GM23248 (cell line): Measurements from ENCODE around the gene PAX7. TPM values are rescaled to one million over a fixed set of nuclear protein-coding genes. Genes with fewer than 3 reads are reported as not detected.

ENCODE experiments used
- DNase-seq: peaks from one replicate; pipeline ENCODE4 v3.0.0-alpha.2; 2015
- H2AFZ ChIP-seq: fragments of 200-600 bp; sonication (generic); 2 replicates; pipeline ENCODE4 v1.6.1; 2016; ENCODE audit warnings: antibody characterized with exemption
- H3F3A ChIP-seq: fragments of 200-600 bp; sonication (generic); 2 replicates; pipeline ENCODE4 v1.6.1; 2016; ENCODE audit warnings: mild to moderate bottlenecking, antibody characterized with exemption, mixed run types; ENCODE audit not compliant: insufficient read depth
- H3K27ac ChIP-seq: fragments of 200-600 bp; sonication (generic); 2 replicates; pipeline ENCODE4 v1.5.1; 2016; ENCODE audit warnings: mild to moderate bottlenecking
- H3K27me3 ChIP-seq: fragments of 200-600 bp; sonication (generic); replicated peaks from 2 replicates; pipeline ENCODE4 v1.6.1; 2016; ENCODE audit warnings: mild to moderate bottlenecking; ENCODE audit not compliant: insufficient read depth
- H3K36me3 ChIP-seq: fragments of 200-600 bp; sonication (generic); 2 replicates; pipeline ENCODE4 v1.6.1; 2016; ENCODE audit warnings: low read depth, mild to moderate bottlenecking
- H3K4me1 ChIP-seq: fragments of 200-600 bp; sonication (generic); 2 replicates; pipeline ENCODE4 v1.6.1; 2016; ENCODE audit warnings: mild to moderate bottlenecking; ENCODE audit not compliant: insufficient read depth
- H3K4me2 ChIP-seq: fragments of 200-600 bp; sonication (generic); one replicate; pipeline ENCODE4 v1.6.1; 2016; ENCODE audit warnings: mild to moderate bottlenecking; ENCODE audit not compliant: unreplicated experiment
- H3K4me3 ChIP-seq: fragments of 200-600 bp; sonication (generic); 2 replicates; pipeline ENCODE4 v1.5.1; 2016; ENCODE audit warnings: mild to moderate bottlenecking
- H3K79me2 ChIP-seq: fragments of 200-600 bp; sonication (generic); 2 replicates; pipeline ENCODE4 v1.6.1; 2016; ENCODE audit warnings: mild to moderate bottlenecking; ENCODE audit not compliant: insufficient read depth
- H3K9ac ChIP-seq: fragments of 200-600 bp; sonication (generic); 2 replicates; pipeline ENCODE4 v1.6.1; 2016; ENCODE audit warnings: mild to moderate bottlenecking
- H3K9me2 ChIP-seq: fragments of 200-600 bp; sonication (generic); 2 replicates; pipeline ENCODE4 v1.6.1; 2016; ENCODE audit warnings: mixed run types, mild to moderate bottlenecking, moderate library complexity; ENCODE audit not compliant: insufficient read depth
- H3K9me3 ChIP-seq: fragments of 200-600 bp; sonication (generic); one replicate; pipeline ENCODE4 v1.6.1; 2017; ENCODE audit warnings: low read depth
- H4K20me1 ChIP-seq: fragments of 200-600 bp; sonication (generic); 2 replicates; pipeline ENCODE4 v1.6.0; 2016; ENCODE audit not compliant: insufficient read depth
- EZH2 ChIP-seq: fragments of 200-600 bp; sonication (generic); IDR thresholded peaks from 2 replicates; pipeline ENCODE4 v1.6.1; 2018; ENCODE audit warnings: antibody characterized with exemption, mild to moderate bottlenecking; ENCODE audit not compliant: insufficient read depth, poor library complexity, severe bottlenecking
- EZH2phosphoT487 ChIP-seq: fragments of 200-600 bp; sonication (generic); IDR thresholded peaks from 2 replicates; pipeline ENCODE4 v1.6.1; 2018; ENCODE audit warnings: antibody characterized with exemption, moderate library complexity, mild to moderate bottlenecking, low read depth; ENCODE audit not compliant: insufficient read depth
- WGBS, 2 experiments: methylation state at CpG; one replicate each; pipeline ENCODE4 v1.1.6; 2015 to 2017; ENCODE audit warnings: low lambda C conversion rate in 2 of 2, low coverage in 1 of 2; ENCODE audit errors: missing lambda C conversion rate in 2 of 2; 5-methylcytosine and 5-hydroxymethylcytosine counted together
- in situ Hi-C: fragments of 300-500 bp; cut with MboI; formaldehyde crosslinking; loops from 2 replicates; pipeline ENCODE4 v1.15.0; 2020
- polyA plus RNA-seq: library from polyadenylated mRNA; unstranded; fragments of >200 nt; fragmentation: Nextera tagmentation; extraction: Ambion mirVana; gene quantifications from 2 replicates; pipeline ENCODE4 v1.2.1, GENCODE V29; 2016
- total RNA-seq: library from RNA; depleted of rRNA; stranded (reverse); fragments of >200 nt; shearing (Covaris generic); gene quantifications from 2 replicates; pipeline ENCODE4 v1.2.3, GENCODE V29; 2014

The PAX7 gene
- total and polyA plus RNA-seq, 2 experiments from 2014 or later, result not detected

DNA sequence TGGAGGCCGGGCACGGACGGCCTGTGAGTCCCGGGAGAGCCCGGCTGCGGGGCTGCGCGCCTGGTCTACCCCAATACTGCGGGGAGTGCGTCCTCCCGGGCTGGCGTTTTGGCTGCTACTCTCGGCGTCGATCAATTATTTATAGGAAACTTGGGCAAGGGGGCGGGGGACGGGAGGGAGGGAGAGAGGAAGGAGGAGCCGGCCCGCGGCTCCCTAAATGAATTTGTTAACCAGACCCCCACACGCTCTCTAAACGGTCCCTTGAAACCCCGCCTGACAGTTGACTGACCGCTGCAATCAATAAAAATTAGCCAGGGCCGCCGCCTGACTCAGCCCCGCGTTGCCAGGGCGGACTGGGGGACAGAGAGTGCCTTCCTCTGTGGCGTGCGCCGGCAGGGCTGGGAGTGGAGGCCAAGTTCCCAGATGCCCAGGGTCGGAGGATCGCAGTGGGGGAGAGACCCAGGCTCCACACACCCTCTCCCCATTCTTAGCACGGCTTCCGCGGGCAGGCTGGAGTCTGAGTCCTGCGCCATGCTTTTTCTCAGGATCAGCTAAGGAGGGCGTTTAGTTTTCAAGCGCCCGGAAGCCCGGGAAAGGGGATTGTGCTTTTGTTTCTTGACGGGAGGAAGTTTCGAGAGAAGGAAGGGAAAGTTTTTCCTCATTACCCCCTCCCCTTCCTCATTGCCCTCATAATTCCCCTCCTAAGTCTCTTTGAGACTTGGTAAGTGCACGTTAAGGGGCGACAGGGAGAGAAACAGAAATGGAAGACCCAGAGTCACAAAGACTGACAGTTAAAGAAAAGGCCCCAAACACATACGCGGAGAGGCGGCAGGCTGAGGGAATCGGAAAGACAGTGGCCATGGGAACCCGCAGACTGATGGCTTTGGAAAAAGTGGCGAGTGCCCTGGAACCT lies 6.2 kb downstream of the PAX7 start:
- TF ChIP-seq EZH2 (peak; percentile 83), EZH2phosphoT487 (no peak)
- no peaks in the 10 kb centered on the region for H3K4me1 ChIP-seq
- no peak overlapping the region for H2AFZ ChIP-seq
- no peaks in the 10 kb centered on the region for H4K20me1 ChIP-seq
- in situ Hi-C loops, result no loop called here
- H3F3A ChIP-seq, result no peaks in the 10 kb centered on the region
- H3K9me3 ChIP-seq, result no peaks in the 10 kb centered on the region
- no peak overlapping the region for H3K27ac ChIP-seq
- no peaks in the 10 kb centered on the region for H3K79me2 ChIP-seq
- H3K9me2 ChIP-seq, result no peaks in the 10 kb centered on the region
- peaks cover 92% of the 10 kb centered on the region for H3K27me3 ChIP-seq
- H3K9ac ChIP-seq, result no peak overlapping the region
- no peaks in the 10 kb centered on the region for H3K36me3 ChIP-seq
- DNase-seq, result no peak
- H3K4me3 ChIP-seq, result no peak overlapping the region
- H3K4me2 ChIP-seq, result no peak overlapping the region
- 5 to 6% methylated on average over 47 to 52 of the region's 52 CpGs for WGBS, 2 experiments

DNA sequence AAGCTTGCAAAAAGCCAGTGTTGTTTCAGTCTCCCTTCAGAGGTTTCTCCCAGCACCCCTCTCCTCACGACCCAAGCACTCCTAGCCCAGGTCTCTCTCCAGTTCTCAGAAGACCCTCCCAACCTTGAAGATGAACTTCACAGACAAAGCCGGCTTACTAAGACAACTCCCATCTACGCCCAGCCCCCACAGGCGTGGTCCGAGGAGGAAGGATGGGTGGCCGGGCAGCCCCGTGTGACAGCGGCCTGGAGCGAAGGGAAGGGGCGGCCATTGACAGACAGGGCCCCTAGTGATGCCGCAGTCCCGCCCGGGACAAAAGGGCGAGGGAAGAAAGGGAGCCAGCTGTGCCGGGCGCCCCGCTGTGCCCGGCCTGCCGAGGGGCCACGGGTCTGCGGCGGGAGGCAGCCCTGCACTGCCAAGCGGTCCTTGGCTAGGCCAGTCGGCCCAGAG lies 6.9 kb downstream of the PAX7 start:
- in situ Hi-C loops, result no loop called here
- Histone ChIP-seq H4K20me1 (no peaks in the 10 kb centered on the region), H2AFZ (no peak overlapping the region), H3K9ac (no peak overlapping the region), H3K4me3 (no peak overlapping the region), H3K27ac (no peak overlapping the region), H3F3A (no peaks in the 10 kb centered on the region), H3K79me2 (no peaks in the 10 kb centered on the region), H3K4me1 (no peaks in the 10 kb centered on the region), H3K36me3 (no peaks in the 10 kb centered on the region), H3K9me2 (no peaks in the 10 kb centered on the region), H3K27me3 (peaks cover 93% of the 10 kb centered on the region), H3K9me3 (no peaks in the 10 kb centered on the region), H3K4me2 (no peak overlapping the region)
- 8 to 13% methylated on average over 23 to 24 of the region's 24 CpGs for WGBS, 2 experiments
- DNase-seq, result no peak
- TF ChIP-seq EZH2phosphoT487, result no peak

DNA sequence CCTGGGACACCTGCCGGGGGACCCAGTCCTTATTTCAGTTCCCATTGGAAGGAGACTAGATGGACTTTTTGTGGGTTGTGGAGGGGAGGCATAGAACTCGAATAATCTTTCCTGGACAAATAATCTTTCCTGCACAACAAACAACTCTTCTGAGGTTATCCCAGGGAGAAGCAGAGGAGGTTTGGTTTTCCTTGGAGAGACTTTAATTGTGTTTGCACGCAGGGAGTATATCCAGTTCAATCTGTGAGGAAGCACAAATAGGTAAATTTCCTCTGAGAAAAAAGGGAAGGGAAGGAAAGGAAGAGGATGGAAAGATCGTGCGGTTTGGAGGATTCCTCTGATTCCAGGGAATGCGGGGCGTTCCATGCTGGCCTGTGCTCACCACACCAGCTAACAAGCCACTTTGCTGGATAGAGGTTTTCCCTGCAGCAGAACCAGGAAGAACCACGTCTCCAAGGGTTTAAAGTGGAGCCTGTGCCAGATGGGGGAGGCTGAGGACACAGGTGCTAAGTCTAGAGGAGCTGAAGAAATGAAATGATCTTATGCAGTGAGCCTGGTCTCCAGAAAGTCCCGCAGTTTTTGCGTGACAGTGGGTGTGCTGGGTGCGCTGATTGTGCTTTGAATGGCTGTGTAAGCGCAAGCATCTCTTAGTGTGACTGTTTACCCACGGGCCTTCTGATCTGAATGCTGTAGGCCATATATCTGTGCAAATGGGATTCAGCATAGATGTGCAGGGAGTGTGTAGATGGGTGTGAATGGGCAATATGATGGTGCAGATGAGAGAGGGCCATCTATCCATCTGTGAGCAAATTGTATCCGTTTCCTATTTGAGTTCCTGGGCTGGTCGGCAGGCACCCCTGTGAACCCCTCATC lies 7.6 kb downstream of the PAX7 start:
- H3K27me3 ChIP-seq, result peaks cover 93% of the 10 kb centered on the region
- H3K4me2 ChIP-seq, result no peak overlapping the region
- no peak overlapping the region for H2AFZ ChIP-seq
- H3K9me3 ChIP-seq, result no peaks in the 10 kb centered on the region
- 2 to 4% methylated on average over 15 of the region's 15 CpGs for WGBS, 2 experiments
- H3K36me3 ChIP-seq, result no peaks in the 10 kb centered on the region
- no peak overlapping the region for H3K27ac ChIP-seq
- no peak overlapping the region for H3K9ac ChIP-seq
- no peaks in the 10 kb centered on the region for H3F3A ChIP-seq
- H4K20me1 ChIP-seq, result no peaks in the 10 kb centered on the region
- no peaks in the 10 kb centered on the region for H3K79me2 ChIP-seq
- no peak overlapping the region for H3K4me3 ChIP-seq
- in situ Hi-C loops, result no loop called here
- DNase-seq, result no peak
- no peak for TF ChIP-seq EZH2
- no peak for TF ChIP-seq EZH2phosphoT487
- H3K9me2 ChIP-seq, result no peaks in the 10 kb centered on the region
- H3K4me1 ChIP-seq, result no peaks in the 10 kb centered on the region

DNA sequence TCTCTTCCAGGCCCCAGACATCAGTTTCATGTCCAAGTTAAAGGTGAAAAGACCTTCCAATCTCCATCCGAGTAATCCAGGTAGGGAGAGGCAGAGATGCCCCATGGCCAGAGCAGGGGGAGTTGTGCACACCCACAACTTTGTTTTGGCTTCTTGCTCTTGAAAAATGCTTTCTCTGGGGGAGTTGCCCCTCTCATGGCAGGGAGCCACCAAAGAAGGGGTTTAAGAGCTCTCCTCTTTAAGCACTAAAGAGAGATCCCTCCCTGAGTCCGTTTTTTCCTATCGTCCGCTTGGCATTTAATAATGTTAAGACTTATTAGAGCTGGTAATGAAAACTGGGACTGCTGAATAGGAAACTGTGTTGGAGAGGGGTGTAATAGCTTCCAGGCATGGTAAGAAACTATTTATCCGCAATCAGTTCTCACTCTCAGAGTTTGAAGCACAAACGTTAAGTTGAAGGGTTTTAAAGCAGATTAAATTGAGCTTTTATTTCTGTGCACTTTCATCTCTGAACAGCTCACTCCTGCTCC lies 8.3 kb downstream of the PAX7 start:
- H3K27ac ChIP-seq, result no peak overlapping the region
- H3K27me3 ChIP-seq, result peaks cover 93% of the 10 kb centered on the region
- no peaks in the 10 kb centered on the region for H3K36me3 ChIP-seq
- no peaks in the 10 kb centered on the region for H3K9me3 ChIP-seq
- H3K4me1 ChIP-seq, result no peaks in the 10 kb centered on the region
- no peaks in the 10 kb centered on the region for H3K9me2 ChIP-seq
- no peaks in the 10 kb centered on the region for H3K79me2 ChIP-seq
- no peak overlapping the region for H3K9ac ChIP-seq
- in situ Hi-C loops, result no loop called here
- no peak for TF ChIP-seq EZH2phosphoT487
- H3K4me3 ChIP-seq, result no peak overlapping the region
- WGBS, 2 experiments, result 5 to 6% methylated on average over 6 of the region's 6 CpGs
- no peaks in the 10 kb centered on the region for H4K20me1 ChIP-seq
- H3K4me2 ChIP-seq, result no peak overlapping the region
- no peak overlapping the region for H2AFZ ChIP-seq
- no peaks in the 10 kb centered on the region for H3F3A ChIP-seq
- no peak for DNase-seq
